Liver (tissue), 9 donors: ENCODE measurements around the gene IL7R. TPM values are rescaled to one million over a fixed set of nuclear protein-coding genes. Genes with fewer than 3 reads are reported as not detected.
"Not testable (repeated sequence)": the region's sequence is repeated elsewhere in the genome, so short reads cannot be mapped to it uniquely, and the experiment has no call there.

Experiments used
- DNase-seq: peaks from one replicate; pipeline ENCODE4 v3.0.0-alpha.2; 2017; ENCODE audit warnings: low spot score
- H3K27ac ChIP-seq, 2 donors: one replicate each; pipeline ENCODE4 v1.7.0; 2013; ENCODE audit warnings: inconsistent platforms in 2 of 2, low read length in 2 of 2, control low read depth in 1 of 2, low read depth in 1 of 2, mild to moderate bottlenecking in 1 of 2
- H3K27me3 ChIP-seq, 4 donors: one replicate each; pipeline versions ENCODE4 v1.6.1 to v1.7.0; 2013; ENCODE audit warnings: low read length in 3 of 4, inconsistent platforms in 1 of 4, mild to moderate bottlenecking in 1 of 4, moderate library complexity in 1 of 4; ENCODE audit not compliant: control insufficient read depth in 4 of 4, insufficient read depth in 4 of 4
- H3K36me3 ChIP-seq, 4 donors: one replicate each; pipeline versions ENCODE4 v1.6.1 to v1.7.0; 2013; ENCODE audit warnings: low read length in 3 of 4, mild to moderate bottlenecking in 3 of 4, low read depth in 1 of 4, moderate library complexity in 1 of 4; ENCODE audit not compliant: control insufficient read depth in 4 of 4, insufficient read depth in 3 of 4
- H3K4me1 ChIP-seq, 4 donors: one replicate each; pipeline versions ENCODE4 v1.6.1 to v1.7.0; 2013; ENCODE audit warnings: low read length in 3 of 4, mild to moderate bottlenecking in 3 of 4, moderate library complexity in 1 of 4; ENCODE audit not compliant: control insufficient read depth in 4 of 4, insufficient read depth in 4 of 4
- H3K4me3 ChIP-seq, 3 donors: one replicate each; pipeline versions ENCODE4 v1.6.1 to v1.7.0; 2013; ENCODE audit warnings: low read length in 3 of 3, control low read depth in 1 of 3, low read depth in 1 of 3, mild to moderate bottlenecking in 1 of 3
- H3K9ac ChIP-seq, 2 donors: one replicate each; pipeline ENCODE4 v1.7.0; 2013; ENCODE audit warnings: low read length in 2 of 2, mild to moderate bottlenecking in 2 of 2, moderate library complexity in 2 of 2, control low read depth in 1 of 2, low read depth in 1 of 2
- H3K9me3 ChIP-seq, 4 donors: one replicate each; pipeline versions ENCODE4 v1.6.1 to v1.7.0; 2013; ENCODE audit warnings: low read length in 3 of 4; ENCODE audit not compliant: control insufficient read depth in 4 of 4
- CTCF ChIP-seq: fragments of 150-350 bp; IDR thresholded peaks from 2 replicates; pipeline ENCODE4 v1.5.1; 2017; ENCODE audit warnings: improper control_type of control experiment, low read depth, low read length; ENCODE audit not compliant: missing input control
- FOXA2 ChIP-seq: IDR thresholded peaks from 2 replicates; pipeline ENCODE4 v1.6.1; 2016; ENCODE audit warnings: antibody characterized with exemption
- HNF4A ChIP-seq, 2 donors: conservative IDR thresholded peaks; 2 replicates each; pipeline ENCODE4 v1.6.1; 2016; ENCODE audit warnings: antibody characterized with exemption in 2 of 2, mild to moderate bottlenecking in 2 of 2
- HNF4G ChIP-seq: IDR thresholded peaks from 2 replicates; pipeline ENCODE4 v1.6.1; 2016; ENCODE audit warnings: antibody characterized with exemption
- JUND ChIP-seq, 2 donors: IDR thresholded peaks; 2 replicates each; pipeline ENCODE4 v1.6.1; 2016; ENCODE audit warnings: antibody characterized with exemption in 2 of 2
- MAX ChIP-seq: IDR thresholded peaks from 2 replicates; pipeline ENCODE4 v1.6.1; 2016; ENCODE audit warnings: antibody characterized with exemption
- NR2F2 ChIP-seq: IDR thresholded peaks from 2 replicates; pipeline ENCODE4 v1.6.1; 2016; ENCODE audit warnings: antibody characterized with exemption
- RAD21 ChIP-seq, 2 donors: IDR thresholded peaks; 2 replicates each; pipeline ENCODE4 v1.6.1; 2016; ENCODE audit warnings: antibody characterized with exemption in 2 of 2, mild to moderate bottlenecking in 2 of 2
- RXRA ChIP-seq, 2 donors: IDR thresholded peaks; 2 replicates each; pipeline ENCODE4 v1.6.1; 2017 to 2018; ENCODE audit warnings: antibody characterized with exemption in 2 of 2, mild to moderate bottlenecking in 1 of 2
- SP1 ChIP-seq: IDR thresholded peaks from 2 replicates; pipeline ENCODE4 v1.6.1; 2018; ENCODE audit warnings: antibody characterized with exemption, mild to moderate bottlenecking
- YY1 ChIP-seq: IDR thresholded peaks from 2 replicates; pipeline ENCODE4 v1.6.1; 2016; ENCODE audit warnings: antibody characterized with exemption, mild to moderate bottlenecking
- WGBS: extraction: QIAGEN DNeasy Blood & Tissue Kit; methylation state at CpG from one replicate; pipeline ENCODE4 v1.1.7; 2013; 5-methylcytosine and 5-hydroxymethylcytosine counted together
- polyA plus RNA-seq, 2 donors: library from polyadenylated mRNA; stranded (reverse) in 1 of 2; unstranded in 1 of 2; fragments of 200-250 nt in 1 of 2; fragments of >200 nt in 1 of 2; fragmentation: Nextera tagmentation in 1 of 2; extraction: Ambion mirVana in 1 of 2; gene quantifications; one replicate each; pipeline versions ENCODE4 v1.2.1 to v1.2.3, GENCODE V29; 2013 to 2015
- total RNA-seq, 2 donors: library from RNA; depleted of rRNA; stranded (reverse); fragments of >200 nt; gene quantifications; one replicate each; pipeline ENCODE4 v1.2.3, GENCODE V29; 2014
- TF ChIP-seq, protein P1 (sequence below): IDR thresholded peaks from 2 replicates; pipeline ENCODE4 v1.6.1; 2016; ENCODE audit warnings: antibody characterized with exemption, mild to moderate bottlenecking
- TF ChIP-seq, protein P2 (sequence below): IDR thresholded peaks from 2 replicates; pipeline ENCODE4 v1.6.1; 2016; ENCODE audit warnings: antibody characterized with exemption
- TF ChIP-seq, protein P3 (sequence below): IDR thresholded peaks from 2 replicates; pipeline ENCODE4 v1.6.1; 2016; ENCODE audit warnings: antibody characterized with exemption
- donor health status: healthy.
- donor health status: healthy.
- donor health status: healthy.
- donor health status: healthy.
- donor health status: healthy.

IL7R gene
- total and polyA plus RNA-seq, 4 donors, result 1.0 to 5.4 (median 2.4) TPM

- TF ChIP-seq FOXA2 (no peak), RXRA (IDR thresholded peaks at IDR 0.05) (no peak), NR2F2 (no peak), SP1 (no peak), HNF4A (conservative IDR thresholded peaks at IDR 0.05) (no peak), MAX (no peak)
- TF ChIP-seq, protein P1, sequence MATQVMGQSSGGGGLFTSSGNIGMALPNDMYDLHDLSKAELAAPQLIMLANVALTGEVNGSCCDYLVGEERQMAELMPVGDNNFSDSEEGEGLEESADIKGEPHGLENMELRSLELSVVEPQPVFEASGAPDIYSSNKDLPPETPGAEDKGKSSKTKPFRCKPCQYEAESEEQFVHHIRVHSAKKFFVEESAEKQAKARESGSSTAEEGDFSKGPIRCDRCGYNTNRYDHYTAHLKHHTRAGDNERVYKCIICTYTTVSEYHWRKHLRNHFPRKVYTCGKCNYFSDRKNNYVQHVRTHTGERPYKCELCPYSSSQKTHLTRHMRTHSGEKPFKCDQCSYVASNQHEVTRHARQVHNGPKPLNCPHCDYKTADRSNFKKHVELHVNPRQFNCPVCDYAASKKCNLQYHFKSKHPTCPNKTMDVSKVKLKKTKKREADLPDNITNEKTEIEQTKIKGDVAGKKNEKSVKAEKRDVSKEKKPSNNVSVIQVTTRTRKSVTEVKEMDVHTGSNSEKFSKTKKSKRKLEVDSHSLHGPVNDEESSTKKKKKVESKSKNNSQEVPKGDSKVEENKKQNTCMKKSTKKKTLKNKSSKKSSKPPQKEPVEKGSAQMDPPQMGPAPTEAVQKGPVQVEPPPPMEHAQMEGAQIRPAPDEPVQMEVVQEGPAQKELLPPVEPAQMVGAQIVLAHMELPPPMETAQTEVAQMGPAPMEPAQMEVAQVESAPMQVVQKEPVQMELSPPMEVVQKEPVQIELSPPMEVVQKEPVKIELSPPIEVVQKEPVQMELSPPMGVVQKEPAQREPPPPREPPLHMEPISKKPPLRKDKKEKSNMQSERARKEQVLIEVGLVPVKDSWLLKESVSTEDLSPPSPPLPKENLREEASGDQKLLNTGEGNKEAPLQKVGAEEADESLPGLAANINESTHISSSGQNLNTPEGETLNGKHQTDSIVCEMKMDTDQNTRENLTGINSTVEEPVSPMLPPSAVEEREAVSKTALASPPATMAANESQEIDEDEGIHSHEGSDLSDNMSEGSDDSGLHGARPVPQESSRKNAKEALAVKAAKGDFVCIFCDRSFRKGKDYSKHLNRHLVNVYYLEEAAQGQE, result no peak
- WGBS, result 85% methylated on average over 1 of the region's 1 CpG
- no peaks in the 10 kb centered on the region for H3K36me3 ChIP-seq
- no peak overlapping the region for H3K27ac ChIP-seq
- H3K9me3 ChIP-seq, result no peaks in the 10 kb centered on the region
- H3K4me3 ChIP-seq, result no peak overlapping the region
- no peak for DNase-seq
- peaks cover 0 to 6% (median 0%) of the 10 kb centered on the region in 4 donors for H3K4me1 ChIP-seq
- no peaks in the 10 kb centered on the region for H3K27me3 ChIP-seq
- H3K9ac ChIP-seq, result no peak overlapping the region
Observed at GRCh38 chr5:35855187-35855586, 1.5 kb upstream of the IL7R start.

DNA sequence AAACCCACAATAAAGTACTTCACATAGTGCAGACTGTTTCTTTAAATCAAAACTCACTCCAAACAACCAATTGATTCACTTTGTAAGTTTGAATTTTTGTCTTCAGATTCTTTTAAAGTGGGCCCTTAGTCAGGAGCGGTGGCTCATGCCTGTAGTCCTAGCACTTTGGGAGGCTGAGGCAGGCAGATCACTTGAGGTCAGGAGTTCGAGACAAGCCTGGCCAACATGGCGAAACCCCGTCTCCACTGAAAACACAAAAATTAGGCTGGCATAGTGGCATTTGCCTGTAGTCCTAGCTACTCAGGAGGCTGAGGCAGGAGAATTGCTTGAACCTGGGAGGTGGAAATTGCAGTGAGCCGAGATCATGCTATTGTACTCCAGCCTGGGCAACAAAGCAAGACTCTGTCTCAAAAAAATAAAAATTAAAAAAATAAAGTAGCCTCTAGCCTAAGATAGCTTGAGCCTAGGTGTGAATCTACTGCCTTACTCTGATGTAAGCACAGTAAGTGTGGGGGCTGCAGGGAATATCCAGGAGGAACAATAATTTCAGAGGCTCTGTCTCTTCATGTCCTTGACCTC, 416 bp upstream of the IL7R start:
- not testable (repeated sequence) for H3K27me3 ChIP-seq, H3K4me1 ChIP-seq, H3K9me3 ChIP-seq, H3K9ac ChIP-seq, H3K4me3 ChIP-seq, H3K36me3 ChIP-seq, DNase-seq, H3K27ac ChIP-seq
- WGBS, result 93% methylated on average over 5 of the region's 5 CpGs

DNA sequence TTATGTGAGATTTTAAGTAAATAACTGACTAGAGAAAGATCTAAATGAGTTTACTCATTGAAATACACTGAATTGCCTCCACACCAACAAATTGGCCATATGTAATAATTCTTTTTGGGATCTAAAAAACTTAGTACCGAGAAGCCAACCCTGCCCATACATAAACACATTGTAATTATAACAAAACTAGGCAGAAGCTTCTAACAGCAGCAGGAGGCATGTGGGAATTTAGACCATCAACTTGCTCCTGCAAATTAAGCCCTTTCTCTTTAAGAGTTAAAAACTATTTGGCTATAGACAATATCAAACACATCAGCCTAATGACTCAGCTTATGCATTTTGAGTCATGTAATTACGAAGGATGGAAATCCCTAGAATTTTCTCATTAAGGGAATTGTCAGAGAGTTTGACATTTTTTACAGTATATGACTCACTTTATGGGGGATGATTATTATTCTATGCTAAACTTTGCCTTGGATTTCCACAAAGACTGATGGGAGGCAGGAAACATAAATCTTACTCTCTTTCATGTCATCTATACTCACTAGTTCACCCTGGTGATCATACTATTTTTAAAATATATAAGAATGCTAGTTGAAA, 1.0 kb downstream of the IL7R start:
- Histone ChIP-seq H3K4me3 (no peak overlapping the region), H3K4me1 (no peaks in the 10 kb centered on the region), H3K27me3 (no peaks in the 10 kb centered on the region), H3K27ac (no peak overlapping the region), H3K36me3 (no peaks in the 10 kb centered on the region), H3K9ac (no peak overlapping the region), H3K9me3 (no peaks in the 10 kb centered on the region)
- DNase-seq, result no peak
- TF ChIP-seq JUND (IDR thresholded peaks at IDR 0.05), result no peak
- WGBS, result 69% methylated on average over 2 of the region's 2 CpGs

GRCh38 chr5:35859101-35859661, 2.5 kb downstream of the IL7R start:
- no peak for DNase-seq

More at GRCh38 chr5:35859101-35859661, 2.5 kb downstream of the IL7R start:
- H3K27me3 ChIP-seq, result no peaks in the 10 kb centered on the region
- TF ChIP-seq YY1, result no peak
- TF ChIP-seq CTCF, result no peak
- TF ChIP-seq, protein P2, sequence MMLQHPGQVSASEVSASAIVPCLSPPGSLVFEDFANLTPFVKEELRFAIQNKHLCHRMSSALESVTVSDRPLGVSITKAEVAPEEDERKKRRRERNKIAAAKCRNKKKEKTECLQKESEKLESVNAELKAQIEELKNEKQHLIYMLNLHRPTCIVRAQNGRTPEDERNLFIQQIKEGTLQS, result no peak
- TF ChIP-seq HNF4A (conservative IDR thresholded peaks at IDR 0.05), result no peak
- TF ChIP-seq SP1, result no peak
- TF ChIP-seq FOXA2, result no peak
- TF ChIP-seq RAD21 (IDR thresholded peaks at IDR 0.05), result no peak
- no peak for TF ChIP-seq HNF4G
- TF ChIP-seq, protein P3, sequence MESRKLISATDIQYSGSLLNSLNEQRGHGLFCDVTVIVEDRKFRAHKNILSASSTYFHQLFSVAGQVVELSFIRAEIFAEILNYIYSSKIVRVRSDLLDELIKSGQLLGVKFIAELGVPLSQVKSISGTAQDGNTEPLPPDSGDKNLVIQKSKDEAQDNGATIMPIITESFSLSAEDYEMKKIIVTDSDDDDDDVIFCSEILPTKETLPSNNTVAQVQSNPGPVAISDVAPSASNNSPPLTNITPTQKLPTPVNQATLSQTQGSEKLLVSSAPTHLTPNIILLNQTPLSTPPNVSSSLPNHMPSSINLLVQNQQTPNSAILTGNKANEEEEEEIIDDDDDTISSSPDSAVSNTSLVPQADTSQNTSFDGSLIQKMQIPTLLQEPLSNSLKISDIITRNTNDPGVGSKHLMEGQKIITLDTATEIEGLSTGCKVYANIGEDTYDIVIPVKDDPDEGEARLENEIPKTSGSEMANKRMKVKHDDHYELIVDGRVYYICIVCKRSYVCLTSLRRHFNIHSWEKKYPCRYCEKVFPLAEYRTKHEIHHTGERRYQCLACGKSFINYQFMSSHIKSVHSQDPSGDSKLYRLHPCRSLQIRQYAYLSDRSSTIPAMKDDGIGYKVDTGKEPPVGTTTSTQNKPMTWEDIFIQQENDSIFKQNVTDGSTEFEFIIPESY, result no peak
- TF ChIP-seq MAX, result no peak
- WGBS, result 67% methylated on average over 3 of the region's 3 CpGs
- no peaks in the 10 kb centered on the region for H3K9me3 ChIP-seq
- H3K4me3 ChIP-seq, result no peak overlapping the region
- H3K4me1 ChIP-seq, result no peaks in the 10 kb centered on the region
- no peak overlapping the region for H3K27ac ChIP-seq
- H3K9ac ChIP-seq, result peak overlapping the region in 1 of 2 donors; percentile 34
- H3K36me3 ChIP-seq, result no peaks in the 10 kb centered on the region
